Subcutaneous abdominal adipose tissue (tissue), 5 donors: ENCODE measurements around the gene RAB3C.

Experiments
- H3K27ac ChIP-seq: one replicate; pipeline ENCODE4 v1.7.0; 2013; ENCODE audit warnings: low read depth, mild to moderate bottlenecking, inconsistent platforms, low read length, moderate library complexity
- H3K27me3 ChIP-seq, 5 donors: one replicate each; pipeline ENCODE4 v1.7.0; 2013; ENCODE audit warnings: low read length in 5 of 5, inconsistent platforms in 1 of 5; ENCODE audit not compliant: control insufficient read depth in 5 of 5, insufficient read depth in 4 of 5
- H3K36me3 ChIP-seq, 5 donors: one replicate each; pipeline ENCODE4 v1.7.0; 2013; ENCODE audit warnings: low read length in 5 of 5; ENCODE audit not compliant: control insufficient read depth in 5 of 5, insufficient read depth in 5 of 5
- H3K4me1 ChIP-seq, 5 donors: one replicate each; pipeline ENCODE4 v1.7.0; 2013; ENCODE audit warnings: low read length in 5 of 5, mild to moderate bottlenecking in 3 of 5, moderate library complexity in 1 of 5; ENCODE audit not compliant: control insufficient read depth in 5 of 5, insufficient read depth in 5 of 5
- H3K4me3 ChIP-seq, 5 donors: one replicate each; pipeline ENCODE4 v1.7.0; 2013; ENCODE audit warnings: low read length in 5 of 5, low read depth in 1 of 5
- H3K9ac ChIP-seq, 5 donors: one replicate each; pipeline ENCODE4 v1.7.0; 2013; ENCODE audit warnings: low read length in 5 of 5, mild to moderate bottlenecking in 4 of 5, moderate library complexity in 3 of 5
- H3K9me3 ChIP-seq, 5 donors: one replicate each; pipeline ENCODE4 v1.7.0; 2013; ENCODE audit warnings: low read length in 5 of 5; ENCODE audit not compliant: control insufficient read depth in 5 of 5
- donor health status: healthy.
- donor health status: healthy.
- donor health status: healthy.
- donor health status: healthy.
- donor health status: healthy.

RAB3C gene

DNA sequence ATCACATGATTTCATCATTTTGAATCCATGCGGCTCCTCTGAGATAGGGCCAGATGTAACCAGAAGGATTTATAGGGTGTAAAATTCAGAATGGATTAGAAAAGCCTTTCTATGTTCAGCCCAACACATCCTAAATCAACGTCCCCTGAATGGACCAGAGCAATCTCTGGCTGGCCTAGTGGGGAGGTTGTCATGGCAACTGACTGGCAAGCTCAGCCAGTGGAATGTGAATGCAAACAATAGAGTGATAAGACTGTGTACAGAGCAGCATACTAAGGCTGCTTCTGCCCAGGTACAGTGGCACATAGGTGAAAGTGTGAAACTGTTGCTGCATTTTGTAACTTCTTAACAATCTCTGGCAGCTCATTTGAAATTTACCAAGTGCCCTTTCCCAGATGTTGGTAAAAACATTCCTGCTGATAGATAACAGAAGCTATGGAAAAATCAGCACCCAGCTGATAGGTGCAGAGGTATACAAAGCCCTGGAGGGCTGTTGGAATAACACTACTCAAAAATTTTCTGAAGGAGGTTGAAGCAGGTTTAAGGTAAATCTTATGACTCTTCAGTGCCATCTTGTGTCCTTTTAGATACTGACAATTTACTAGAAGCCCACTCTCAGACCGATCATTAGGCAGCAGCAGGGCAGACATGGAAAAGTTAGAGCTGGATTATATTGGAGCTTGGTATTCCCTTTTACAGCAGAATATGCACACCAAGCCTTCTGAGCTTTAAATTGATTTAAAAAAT is 267.2 kb downstream of the RAB3C start:
- H3K27ac ChIP-seq = no peak overlapping the region
- no peak overlapping the region for H3K4me3 ChIP-seq
- no peaks in the 10 kb centered on the region for H3K36me3 ChIP-seq
- H3K27me3 ChIP-seq = peaks cover 0 to 4% (median 0%) of the 10 kb centered on the region in 5 donors
- H3K9ac ChIP-seq = no peak overlapping the region
- no peaks in the 10 kb centered on the region for H3K9me3 ChIP-seq
- H3K4me1 ChIP-seq = no peaks in the 10 kb centered on the region

DNA sequence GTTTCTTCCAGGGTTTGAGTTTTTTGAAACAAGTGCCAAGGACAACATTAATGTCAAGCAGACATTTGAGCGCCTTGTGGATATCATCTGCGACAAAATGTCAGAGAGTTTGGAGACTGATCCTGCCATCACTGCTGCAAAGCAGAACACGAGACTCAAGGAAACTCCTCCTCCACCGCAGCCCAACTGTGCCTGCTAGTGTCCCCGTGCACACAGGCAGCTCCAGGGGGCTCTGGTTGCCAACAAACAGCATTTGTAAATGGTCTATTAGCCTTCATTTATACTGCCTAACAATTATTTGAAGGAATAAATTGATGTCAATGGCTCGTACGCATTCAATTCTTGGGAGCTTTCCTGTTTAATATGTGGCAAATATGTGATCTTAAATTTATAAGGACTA is 268.3 kb downstream of the RAB3C start:
- Histone ChIP-seq H3K9me3 (no peaks in the 10 kb centered on the region), H3K27ac (no peak overlapping the region), H3K4me3 (no peak overlapping the region), H3K4me1 (no peaks in the 10 kb centered on the region), H3K27me3 (peaks cover 0 to 4% (median 0%) of the 10 kb centered on the region in 5 donors), H3K36me3 (no peaks in the 10 kb centered on the region), H3K9ac (no peak overlapping the region)

DNA sequence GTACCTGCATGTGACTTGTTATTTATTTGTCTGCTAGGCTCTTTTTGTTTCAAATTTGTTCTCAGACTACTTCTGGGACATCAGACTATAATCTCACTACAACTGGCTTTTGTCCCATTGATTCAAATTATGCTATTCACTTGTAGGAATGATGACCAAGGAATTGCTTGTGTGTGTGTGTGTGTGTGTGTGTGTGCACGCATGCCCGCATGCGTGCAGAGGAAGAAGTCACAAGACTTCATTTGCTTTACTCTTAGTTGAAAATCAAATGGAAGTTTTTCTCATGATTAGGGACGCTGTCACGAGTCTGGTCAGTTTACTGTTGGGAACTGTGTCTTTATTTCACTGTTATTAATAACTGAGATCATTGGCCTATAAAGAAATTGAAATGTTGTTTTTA is 268.7 kb downstream of the RAB3C start:
- Histone ChIP-seq H3K4me3 (no peak overlapping the region), H3K4me1 (no peaks in the 10 kb centered on the region), H3K27me3 (peaks cover 0 to 2% (median 0%) of the 10 kb centered on the region in 5 donors), H3K9me3 (no peaks in the 10 kb centered on the region), H3K36me3 (no peaks in the 10 kb centered on the region), H3K9ac (no peak overlapping the region), H3K27ac (no peak overlapping the region)

DNA sequence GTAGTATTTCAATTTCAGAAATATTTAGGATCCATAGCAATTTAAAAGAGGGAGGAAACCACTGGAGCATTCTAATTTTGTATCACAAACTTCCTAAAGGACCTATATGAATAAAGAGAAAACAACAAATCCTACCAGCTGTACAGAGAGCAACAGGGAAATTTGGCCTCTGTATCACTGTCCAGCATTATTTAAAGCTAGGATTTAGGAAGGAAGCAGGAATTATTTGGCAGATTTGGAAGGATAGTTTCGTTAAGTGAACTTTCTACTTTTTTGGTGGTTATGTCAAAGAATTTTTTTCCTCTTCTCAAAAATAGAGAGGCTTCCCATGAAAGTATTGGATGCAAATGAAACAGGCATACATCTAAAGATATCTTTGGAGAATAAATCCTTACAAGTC is 269.7 kb downstream of the RAB3C start:
- Histone ChIP-seq H3K9me3 (no peaks in the 10 kb centered on the region), H3K4me3 (no peak overlapping the region), H3K27ac (no peak overlapping the region), H3K9ac (no peak overlapping the region), H3K27me3 (no peaks in the 10 kb centered on the region), H3K36me3 (no peaks in the 10 kb centered on the region), H3K4me1 (no peaks in the 10 kb centered on the region)

DNA sequence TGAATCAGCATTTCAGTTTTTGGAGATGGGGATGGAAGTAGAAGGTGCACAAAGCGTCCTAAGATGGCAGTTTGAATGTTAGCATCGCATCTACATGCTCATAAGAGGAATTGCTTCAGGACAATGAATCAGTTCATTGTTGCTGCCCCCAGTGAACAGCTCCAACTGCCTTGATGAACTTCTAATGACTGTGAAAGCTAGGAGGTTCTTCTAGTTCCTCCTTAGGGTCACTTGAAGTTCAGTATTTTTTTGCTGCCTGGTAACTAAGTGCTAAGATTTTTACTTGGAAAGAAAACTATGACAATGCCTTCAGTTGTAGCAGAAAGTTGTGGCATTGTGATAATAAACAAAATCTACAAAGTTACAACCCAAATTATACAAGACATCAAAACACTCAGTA is 271.6 kb downstream of the RAB3C start:
- Histone ChIP-seq H3K27ac (no peak overlapping the region), H3K9me3 (no peaks in the 10 kb centered on the region), H3K36me3 (no peaks in the 10 kb centered on the region), H3K27me3 (no peaks in the 10 kb centered on the region), H3K4me3 (no peak overlapping the region), H3K4me1 (no peaks in the 10 kb centered on the region), H3K9ac (no peak overlapping the region)

DNA sequence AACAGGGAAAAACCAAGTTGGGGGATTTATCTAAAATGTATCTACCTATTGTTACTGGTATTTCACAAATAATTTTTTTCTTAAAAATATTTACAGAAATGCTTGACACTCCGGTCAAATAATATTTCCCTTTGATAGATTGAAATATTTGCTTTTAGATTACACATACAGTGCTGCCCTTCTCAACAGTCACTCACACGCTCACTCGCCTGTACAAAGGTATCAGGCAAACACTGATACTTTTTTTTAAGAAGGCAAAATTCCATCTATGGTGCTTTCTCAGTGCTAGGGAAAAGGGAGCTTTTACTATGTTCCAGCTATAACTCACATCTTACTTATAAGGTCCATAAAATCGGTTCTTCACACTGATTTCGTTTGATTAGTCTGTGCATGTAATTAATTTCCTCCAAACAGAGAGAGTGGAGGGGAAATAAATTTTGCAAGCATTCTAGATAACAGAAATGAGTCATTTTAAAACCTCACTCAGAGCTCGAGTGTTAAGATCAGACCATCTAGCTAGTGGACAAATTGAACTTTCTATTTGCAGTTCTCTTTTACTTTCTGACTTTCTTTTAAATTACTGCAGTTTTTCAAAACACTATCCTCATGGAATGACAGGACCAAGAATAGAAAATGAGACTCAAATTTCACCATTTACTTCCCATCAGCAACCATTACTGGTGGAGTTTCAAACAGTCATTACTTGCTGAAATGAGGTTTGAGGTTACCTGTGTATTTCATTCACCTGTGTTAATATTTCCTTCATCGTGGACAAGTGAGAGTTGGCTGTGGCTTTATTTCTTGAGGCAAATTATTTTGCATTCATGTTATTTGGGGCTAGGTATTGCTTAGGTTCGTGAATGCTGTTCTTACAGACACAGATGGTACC is 273.2 kb downstream of the RAB3C start:
- Histone ChIP-seq H3K36me3 (no peaks in the 10 kb centered on the region), H3K9me3 (no peaks in the 10 kb centered on the region), H3K4me3 (no peak overlapping the region), H3K4me1 (no peaks in the 10 kb centered on the region), H3K9ac (no peak overlapping the region), H3K27ac (no peak overlapping the region), H3K27me3 (no peaks in the 10 kb centered on the region)

DNA sequence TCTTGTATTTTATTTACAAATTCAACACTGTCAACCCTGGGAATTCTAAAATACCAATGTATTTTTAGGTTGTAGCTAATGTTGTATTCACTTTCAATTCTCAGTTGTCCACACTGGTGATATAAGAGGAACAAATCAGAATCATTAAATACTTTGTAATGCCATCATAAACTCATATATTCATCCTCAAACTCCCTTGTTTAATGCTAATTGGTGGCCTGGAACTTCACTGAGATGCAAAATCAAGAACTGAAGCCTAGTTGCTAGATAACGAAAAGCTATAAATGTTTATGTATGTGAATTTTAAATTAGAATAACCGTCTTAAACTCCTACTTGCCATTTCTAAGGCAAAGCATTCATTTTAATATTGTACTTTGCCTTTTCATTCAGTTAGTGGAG is 274.7 kb downstream of the RAB3C start:
- Histone ChIP-seq H3K4me3 (no peak overlapping the region), H3K9me3 (no peaks in the 10 kb centered on the region), H3K27ac (no peak overlapping the region), H3K27me3 (no peaks in the 10 kb centered on the region), H3K4me1 (no peaks in the 10 kb centered on the region), H3K36me3 (no peaks in the 10 kb centered on the region), H3K9ac (no peak overlapping the region)

DNA sequence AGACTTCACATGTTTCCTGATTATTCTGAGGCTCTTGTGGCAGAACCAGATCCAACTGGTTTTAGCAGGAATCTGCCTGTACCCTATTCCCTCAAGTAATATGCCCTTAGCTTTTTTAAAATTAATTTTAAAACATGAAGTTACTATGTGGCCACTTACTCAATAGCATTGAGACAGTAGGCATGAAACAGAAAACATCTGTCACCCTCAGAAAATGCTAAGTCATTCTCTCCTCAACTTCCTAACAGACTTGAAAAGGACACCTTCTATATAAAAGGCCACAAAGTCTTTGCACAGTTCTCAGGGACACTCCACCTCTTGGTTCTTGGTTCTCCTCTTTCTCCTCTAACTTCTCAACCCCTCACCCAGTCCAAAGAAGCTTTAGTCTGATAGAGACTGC is 277.8 kb downstream of the RAB3C start:
- no peak overlapping the region for H3K9ac ChIP-seq
- H3K27me3 ChIP-seq = no peaks in the 10 kb centered on the region
- no peak overlapping the region for H3K4me3 ChIP-seq
- no peaks in the 10 kb centered on the region for H3K36me3 ChIP-seq
- no peaks in the 10 kb centered on the region for H3K4me1 ChIP-seq
- H3K27ac ChIP-seq = no peak overlapping the region
- H3K9me3 ChIP-seq = no peaks in the 10 kb centered on the region

DNA sequence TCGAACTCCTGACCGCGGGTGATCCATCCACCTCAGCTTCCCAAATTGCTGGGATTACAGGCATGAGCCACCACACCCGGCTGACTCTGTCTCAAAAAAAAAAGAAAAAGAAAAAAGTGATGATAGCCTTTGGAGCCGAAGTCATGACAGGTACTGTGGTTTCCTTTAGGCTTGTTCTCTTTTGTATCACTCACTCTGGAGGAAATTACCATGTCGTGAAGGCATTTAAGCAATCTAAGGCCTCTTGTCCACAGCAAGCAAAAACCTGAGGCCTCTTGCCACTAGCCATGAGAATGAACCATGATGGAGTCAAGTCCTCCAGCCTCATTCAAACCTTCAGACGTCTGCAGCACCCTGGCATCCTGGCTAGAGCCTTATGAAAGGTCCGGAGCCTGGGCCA is 286.1 kb downstream of the RAB3C start:
- H3K4me3 ChIP-seq = no peak overlapping the region
- H3K4me1 ChIP-seq = no peaks in the 10 kb centered on the region
- H3K27me3 ChIP-seq = peaks cover 0 to 4% (median 0%) of the 10 kb centered on the region in 5 donors
- H3K9me3 ChIP-seq = no peaks in the 10 kb centered on the region
- H3K27ac ChIP-seq = no peak overlapping the region
- H3K36me3 ChIP-seq = no peaks in the 10 kb centered on the region
- no peak overlapping the region for H3K9ac ChIP-seq

DNA sequence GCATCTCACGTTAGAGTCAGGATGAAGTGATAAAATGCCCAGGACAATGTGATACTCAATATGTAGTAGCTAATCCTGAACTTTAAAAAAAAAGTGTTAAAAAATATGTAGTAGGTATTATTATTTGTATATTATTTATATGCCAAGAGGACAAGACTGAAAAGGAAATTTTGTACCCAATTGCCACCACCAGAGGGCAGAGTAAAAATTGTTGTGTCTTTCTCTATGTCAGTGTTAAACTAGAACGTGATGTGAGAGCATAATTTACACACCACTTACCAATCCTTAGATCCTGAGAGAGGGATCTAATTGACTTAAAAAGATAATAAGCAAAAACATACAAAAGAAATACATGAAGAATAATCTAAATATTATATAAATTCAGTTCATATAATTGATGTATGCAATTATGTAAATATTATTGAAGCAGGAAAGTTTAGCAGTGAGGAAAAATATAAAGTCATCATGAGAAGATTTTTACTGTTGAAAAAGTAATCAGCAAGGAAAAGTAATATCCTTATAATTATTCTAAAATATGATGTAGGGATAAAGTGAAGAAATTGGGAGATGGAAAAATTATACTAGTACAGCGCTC is 288.9 kb downstream of the RAB3C start:
- Histone ChIP-seq H3K4me3 (no peak overlapping the region), H3K9ac (no peak overlapping the region), H3K36me3 (no peaks in the 10 kb centered on the region), H3K9me3 (no peaks in the 10 kb centered on the region), H3K4me1 (no peaks in the 10 kb centered on the region), H3K27me3 (peaks cover 0 to 5% (median 0%) of the 10 kb centered on the region in 5 donors), H3K27ac (no peak overlapping the region)
